GM12878 (cell line): Measurements from ENCODE around the gene TTI1. TPM values are rescaled to one million over a fixed set of nuclear protein-coding genes. Genes with fewer than 3 reads are reported as not detected.

ENCODE experiments used
- ATAC-seq: fragments of 200-7000 bp; cut with Tn5 transposase; 3 replicates; pipeline ENCODE4 v1.9.1; 2020; ENCODE audit warnings: mild to moderate bottlenecking, moderate library complexity
- BruUV-seq: library from RNA; stranded (reverse); fragments of 400-500 nt; replicated peaks from 2 replicates; lab custom pipeline; 2021; lab: Mats Ljungman, UMichigan
- CTCF ChIA-PET: fragments of 300-600 bp; sonication (Branson Sonifier 250); formaldehyde crosslinking; extraction: SDS; loops from one replicate; lab custom pipeline; 2021; ENCODE audit warnings: inconsistent platforms; lab: Yijun Ruan, JAX
- POLR2A ChIA-PET: fragments of 350-600 bp; formaldehyde crosslinking; extraction: SDS; loops from one replicate; lab custom pipeline; 2021; ENCODE audit warnings: inconsistent platforms; lab: Charles Lee
- RAD21 ChIA-PET: fragments of 300-600 bp; sonication (Branson Sonifier 250); formaldehyde crosslinking; loops from one replicate; lab custom pipeline; 2023; ENCODE audit warnings: antibody characterized with exemption; ENCODE audit not compliant: unreplicated experiment; lab: Charles Lee
- SMC1A ChIA-PET: fragments of 300-600 bp; sonication (Branson Sonifier 250); formaldehyde crosslinking; loops from one replicate; lab custom pipeline; 2023; ENCODE audit not compliant: unreplicated experiment, uncharacterized antibody; lab: Charles Lee
- DNase-seq: peaks from one replicate; pipeline ENCODE4 v3.0.0-alpha.2; 2011; ENCODE audit warnings: low read depth, low spot score
- FAIRE-seq: peaks from 3 replicates; lab custom pipeline; 2011; peaks lifted over from hg19 to GRCh38; lab: Jason Lieb, UNC
- H2AFZ ChIP-seq: 2 replicates; pipeline ENCODE4 v1.6.0; 2011; ENCODE audit warnings: low read depth, low read length, control low read depth; ENCODE audit not compliant: control insufficient read depth
- H3K27ac ChIP-seq: 2 replicates; pipeline ENCODE4 v1.5.1; 2011; ENCODE audit warnings: control low read depth; ENCODE audit not compliant: control insufficient read depth, insufficient read depth
- H3K27me3 ChIP-seq, 2 experiments: replicated peaks in 1 of 2; 2 replicates each; pipeline versions ENCODE4 v1.6.0 to v1.6.1; 2011; ENCODE audit warnings: low read length in 1 of 2; ENCODE audit not compliant: control insufficient read depth in 2 of 2, insufficient read depth in 2 of 2
- H3K36me3 ChIP-seq, 2 experiments: 2 replicates each; pipeline ENCODE4 v1.5.1; 2011; ENCODE audit warnings: low read length in 1 of 2; ENCODE audit not compliant: control insufficient read depth in 2 of 2, insufficient read depth in 2 of 2
- H3K4me1 ChIP-seq: 2 replicates; pipeline ENCODE4 v1.6.1; 2011; ENCODE audit warnings: mild to moderate bottlenecking, low read length, moderate library complexity, mixed read lengths; ENCODE audit not compliant: control insufficient read depth, insufficient read depth
- H3K4me2 ChIP-seq: 2 replicates; pipeline ENCODE4 v1.6.0; 2011; ENCODE audit warnings: control low read depth; ENCODE audit not compliant: control insufficient read depth, insufficient read depth
- H3K4me3 ChIP-seq: fragments of 200-600 bp; sonication (generic); 2 replicates; pipeline ENCODE4 v1.5.1; 2016
- H3K79me2 ChIP-seq: 2 replicates; pipeline ENCODE4 v1.6.0; 2011; ENCODE audit warnings: low read length; ENCODE audit not compliant: control insufficient read depth, insufficient read depth
- H3K9ac ChIP-seq: 2 replicates; pipeline ENCODE4 v1.8.0; 2011; ENCODE audit warnings: low read length, control low read depth, mixed read lengths; ENCODE audit not compliant: control insufficient read depth, insufficient read depth
- H3K9me3 ChIP-seq: replicated peaks from 3 replicates; pipeline ENCODE4 v1.5.1; 2011; ENCODE audit warnings: mild to moderate bottlenecking, low read length; ENCODE audit not compliant: control insufficient read depth, insufficient read depth
- H4K20me1 ChIP-seq: 2 replicates; pipeline ENCODE4 v1.6.0; 2011; ENCODE audit not compliant: control insufficient read depth, insufficient read depth
- CHD2 ChIP-seq: IDR thresholded peaks from 2 replicates; pipeline ENCODE4 v1.6.1; 2011; ENCODE audit warnings: low read depth, low read length, improper control_type of control experiment, borderline replicate concordance
- ESRRA ChIP-seq: IDR thresholded peaks from 2 replicates; pipeline ENCODE4 v1.6.1; 2012; ENCODE audit warnings: mild to moderate bottlenecking, low read length, improper control_type of control experiment
- HDAC6 ChIP-seq: fragments of 200-600 bp; sonication (generic); IDR thresholded peaks from one replicate; pipeline ENCODE4 v1.8.0; 2017; ENCODE audit warnings: antibody characterized with exemption; ENCODE audit not compliant: unreplicated experiment
- MTA3 ChIP-seq: IDR thresholded peaks from 2 replicates; pipeline ENCODE4 v1.6.1; 2012; ENCODE audit warnings: low read length, inconsistent platforms, borderline replicate concordance
- MYC ChIP-seq: IDR thresholded peaks from 2 replicates; pipeline ENCODE4 v1.6.1; 2011; ENCODE audit warnings: mild to moderate bottlenecking, low read length, moderate library complexity, inconsistent platforms; ENCODE audit not compliant: insufficient read depth, insufficient replicate concordance, insufficient read length, severe bottlenecking
- NFXL1 ChIP-seq: fragments of 450-650 bp; IDR thresholded peaks from 2 replicates; pipeline ENCODE4 v1.6.1; 2017; ENCODE audit warnings: antibody characterized with exemption, mild to moderate bottlenecking, borderline replicate concordance
- NR2C2 ChIP-seq: IDR thresholded peaks from 2 replicates; pipeline ENCODE4 v1.6.1; 2011; ENCODE audit warnings: borderline replicate concordance, low read depth; ENCODE audit not compliant: control insufficient read depth, insufficient read length
- RCOR1 ChIP-seq: conservative IDR thresholded peaks from 2 replicates; pipeline ENCODE4 v1.6.1; 2012; ENCODE audit warnings: low read depth, low read length, improper control_type of control experiment
- SMAD5 ChIP-seq: IDR thresholded peaks from 2 replicates; pipeline ENCODE4 v1.6.1; 2016; ENCODE audit warnings: antibody characterized with exemption, low read depth
- SUPT20H ChIP-seq: IDR thresholded peaks from 2 replicates; pipeline ENCODE4 v1.6.1; 2011; ENCODE audit warnings: low read depth, mild to moderate bottlenecking, low read length, moderate library complexity, borderline replicate concordance; ENCODE audit not compliant: control insufficient read depth
- TCF7 ChIP-seq: IDR thresholded peaks from 2 replicates; pipeline ENCODE4 v1.6.1; 2014; ENCODE audit warnings: antibody characterized with exemption, borderline replicate concordance
- ZBED1 ChIP-seq: IDR thresholded peaks from 2 replicates; pipeline ENCODE4 v1.6.1; 2016; ENCODE audit warnings: borderline replicate concordance
- WGBS: methylation state at CpG from one replicate; pipeline ENCODE4 v1.1.6; 2016; ENCODE audit warnings: low lambda C conversion rate; ENCODE audit not compliant: insufficient replicate concordance, insufficient coverage; ENCODE audit errors: missing lambda C conversion rate; 5-methylcytosine and 5-hydroxymethylcytosine counted together
- in situ Hi-C: fragments of 300-500 bp; cut with MboI; formaldehyde crosslinking; loops from 9 replicates; pipeline ENCODE4 v1.14.3; 2018; ENCODE audit warnings: mixed read lengths
- intact Hi-C: fragments of 100-400 bp; cut with micrococcal nuclease; formaldehyde crosslinking; loops from one replicate; pipeline ENCODE4 v1.14.2; 2022; ENCODE audit not compliant: unreplicated experiment
- polyA plus RNA-seq, 11 experiments: library from polyadenylated mRNA; depleted of rRNA in 4 of 11; unstranded in 6 of 11; stranded (reverse) in 5 of 11; fragments of >200 nt; fragmentation: Nextera tagmentation in 4 of 11; fragmentation: Illumina TruSeq in 1 of 11; extraction: Ambion mirVana in 4 of 11; extraction: Trizol in 1 of 11; gene quantifications; 1 replicate in 1 of 11; 2 replicates in 10 of 11; pipeline versions ENCODE4 v1.2.1 to v1.2.3, GENCODE V29; 2011 to 2016; ENCODE audit warnings: inconsistent platforms in 2 of 11, missing spikeins in 2 of 11, low read depth in 1 of 11
- total RNA-seq, 4 experiments: library from RNA; depleted of rRNA in 3 of 4; stranded (reverse); fragments of >200 nt in 3 of 4; fragmentation: Illumina TruSeq in 1 of 4; extraction: Trizol in 1 of 4; gene quantifications; 2 replicates each; pipeline versions ENCODE4 v1.2.1 to v1.2.3, GENCODE V29; 2013 to 2021
- TF ChIP-seq, protein P1 (sequence below): fragments of 450-650 bp; IDR thresholded peaks from 2 replicates; pipeline ENCODE4 v1.6.1; 2017; ENCODE audit warnings: mild to moderate bottlenecking, moderate library complexity
- TF ChIP-seq, protein P2 (sequence below), 3 experiments: IDR thresholded peaks in 2 of 3; conservative IDR thresholded peaks in 1 of 3; 2 replicates each; pipeline ENCODE4 v1.5.1; 2011; ENCODE audit warnings: low read depth in 3 of 3, low read length in 3 of 3, mild to moderate bottlenecking in 3 of 3, control low read depth in 2 of 3, moderate library complexity in 2 of 3, inconsistent platforms in 1 of 3, mixed read lengths in 1 of 3; ENCODE audit not compliant: control insufficient read depth in 2 of 3, insufficient read depth in 1 of 3; ENCODE audit errors: extremely low read depth in 1 of 3
- TF ChIP-seq, protein P3 (sequence below): fragments of 450-650 bp; IDR thresholded peaks from 2 replicates; pipeline ENCODE4 v1.6.1; 2016; ENCODE audit warnings: mild to moderate bottlenecking, moderate library complexity, borderline replicate concordance

The TTI1 gene
- total and polyA plus RNA-seq, 10 of the 15 experiments (the other 5 are each of a cell fraction or from before 2014, with no cell fraction given), result 5.3 to 44.6 (median 24.9) TPM

DNA sequence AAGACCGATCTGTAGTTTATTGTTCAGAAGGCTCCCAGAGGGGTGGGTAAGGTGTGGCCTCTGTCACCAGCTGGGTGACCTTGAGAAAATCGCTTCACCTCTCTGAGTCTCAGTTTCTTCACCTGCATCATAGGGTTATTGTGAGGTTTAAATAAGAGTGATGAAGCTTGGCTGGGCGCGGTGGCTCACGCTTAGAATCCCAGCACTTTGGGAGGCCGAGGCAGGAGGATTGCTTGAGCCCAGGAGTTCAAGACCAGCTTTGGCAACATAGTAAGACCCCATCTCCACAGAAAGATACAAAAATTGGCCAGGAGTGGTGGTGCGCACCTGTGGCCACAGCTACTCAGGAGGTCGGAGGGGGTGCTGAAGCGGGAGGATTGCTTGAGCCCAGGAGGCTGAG, 94.3 kb downstream of the TTI1 start:
- no TSS peak for BruUV-seq
- in situ Hi-C loops, result no loop called here
- H3K4me3 ChIP-seq, result no peak overlapping the region
- POLR2A ChIA-PET, result no interaction called here
- ATAC-seq, result no peak
- intact Hi-C loops, result no loop called here
- RAD21 ChIA-PET, result no interaction called here
- TF ChIP-seq RCOR1 (no peak), NR2C2 (no peak), NFXL1 (no peak), TCF7 (no peak), ZBED1 (no peak), SMAD5 (no peak), HDAC6 (no peak), CHD2 (no peak), SUPT20H (no peak), ESRRA (no peak), MYC (no peak), MTA3 (no peak)
- TF ChIP-seq, protein P1, sequence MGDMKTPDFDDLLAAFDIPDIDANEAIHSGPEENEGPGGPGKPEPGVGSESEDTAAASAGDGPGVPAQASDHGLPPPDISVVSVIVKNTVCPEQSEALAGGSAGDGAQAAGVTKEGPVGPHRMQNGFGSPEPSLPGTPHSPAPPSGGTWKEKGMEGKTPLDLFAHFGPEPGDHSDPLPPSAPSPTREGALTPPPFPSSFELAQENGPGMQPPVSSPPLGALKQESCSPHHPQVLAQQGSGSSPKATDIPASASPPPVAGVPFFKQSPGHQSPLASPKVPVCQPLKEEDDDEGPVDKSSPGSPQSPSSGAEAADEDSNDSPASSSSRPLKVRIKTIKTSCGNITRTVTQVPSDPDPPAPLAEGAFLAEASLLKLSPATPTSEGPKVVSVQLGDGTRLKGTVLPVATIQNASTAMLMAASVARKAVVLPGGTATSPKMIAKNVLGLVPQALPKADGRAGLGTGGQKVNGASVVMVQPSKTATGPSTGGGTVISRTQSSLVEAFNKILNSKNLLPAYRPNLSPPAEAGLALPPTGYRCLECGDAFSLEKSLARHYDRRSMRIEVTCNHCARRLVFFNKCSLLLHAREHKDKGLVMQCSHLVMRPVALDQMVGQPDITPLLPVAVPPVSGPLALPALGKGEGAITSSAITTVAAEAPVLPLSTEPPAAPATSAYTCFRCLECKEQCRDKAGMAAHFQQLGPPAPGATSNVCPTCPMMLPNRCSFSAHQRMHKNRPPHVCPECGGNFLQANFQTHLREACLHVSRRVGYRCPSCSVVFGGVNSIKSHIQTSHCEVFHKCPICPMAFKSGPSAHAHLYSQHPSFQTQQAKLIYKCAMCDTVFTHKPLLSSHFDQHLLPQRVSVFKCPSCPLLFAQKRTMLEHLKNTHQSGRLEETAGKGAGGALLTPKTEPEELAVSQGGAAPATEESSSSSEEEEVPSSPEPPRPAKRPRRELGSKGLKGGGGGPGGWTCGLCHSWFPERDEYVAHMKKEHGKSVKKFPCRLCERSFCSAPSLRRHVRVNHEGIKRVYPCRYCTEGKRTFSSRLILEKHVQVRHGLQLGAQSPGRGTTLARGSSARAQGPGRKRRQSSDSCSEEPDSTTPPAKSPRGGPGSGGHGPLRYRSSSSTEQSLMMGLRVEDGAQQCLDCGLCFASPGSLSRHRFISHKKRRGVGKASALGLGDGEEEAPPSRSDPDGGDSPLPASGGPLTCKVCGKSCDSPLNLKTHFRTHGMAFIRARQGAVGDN, result no peak
- TF ChIP-seq, protein P2, sequence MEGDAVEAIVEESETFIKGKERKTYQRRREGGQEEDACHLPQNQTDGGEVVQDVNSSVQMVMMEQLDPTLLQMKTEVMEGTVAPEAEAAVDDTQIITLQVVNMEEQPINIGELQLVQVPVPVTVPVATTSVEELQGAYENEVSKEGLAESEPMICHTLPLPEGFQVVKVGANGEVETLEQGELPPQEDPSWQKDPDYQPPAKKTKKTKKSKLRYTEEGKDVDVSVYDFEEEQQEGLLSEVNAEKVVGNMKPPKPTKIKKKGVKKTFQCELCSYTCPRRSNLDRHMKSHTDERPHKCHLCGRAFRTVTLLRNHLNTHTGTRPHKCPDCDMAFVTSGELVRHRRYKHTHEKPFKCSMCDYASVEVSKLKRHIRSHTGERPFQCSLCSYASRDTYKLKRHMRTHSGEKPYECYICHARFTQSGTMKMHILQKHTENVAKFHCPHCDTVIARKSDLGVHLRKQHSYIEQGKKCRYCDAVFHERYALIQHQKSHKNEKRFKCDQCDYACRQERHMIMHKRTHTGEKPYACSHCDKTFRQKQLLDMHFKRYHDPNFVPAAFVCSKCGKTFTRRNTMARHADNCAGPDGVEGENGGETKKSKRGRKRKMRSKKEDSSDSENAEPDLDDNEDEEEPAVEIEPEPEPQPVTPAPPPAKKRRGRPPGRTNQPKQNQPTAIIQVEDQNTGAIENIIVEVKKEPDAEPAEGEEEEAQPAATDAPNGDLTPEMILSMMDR (IDR thresholded peaks at IDR 0.05 in 2 of 3, conservative IDR thresholded peaks at IDR 0.05 in 1 of 3; ENCODE audit: control insufficient read depth in 2 of 3, extremely low read depth in 1 of 3, insufficient read depth in 1 of 3, low read depth in 3 of 3, low read length in 3 of 3), result no peak
- TF ChIP-seq, protein P3, sequence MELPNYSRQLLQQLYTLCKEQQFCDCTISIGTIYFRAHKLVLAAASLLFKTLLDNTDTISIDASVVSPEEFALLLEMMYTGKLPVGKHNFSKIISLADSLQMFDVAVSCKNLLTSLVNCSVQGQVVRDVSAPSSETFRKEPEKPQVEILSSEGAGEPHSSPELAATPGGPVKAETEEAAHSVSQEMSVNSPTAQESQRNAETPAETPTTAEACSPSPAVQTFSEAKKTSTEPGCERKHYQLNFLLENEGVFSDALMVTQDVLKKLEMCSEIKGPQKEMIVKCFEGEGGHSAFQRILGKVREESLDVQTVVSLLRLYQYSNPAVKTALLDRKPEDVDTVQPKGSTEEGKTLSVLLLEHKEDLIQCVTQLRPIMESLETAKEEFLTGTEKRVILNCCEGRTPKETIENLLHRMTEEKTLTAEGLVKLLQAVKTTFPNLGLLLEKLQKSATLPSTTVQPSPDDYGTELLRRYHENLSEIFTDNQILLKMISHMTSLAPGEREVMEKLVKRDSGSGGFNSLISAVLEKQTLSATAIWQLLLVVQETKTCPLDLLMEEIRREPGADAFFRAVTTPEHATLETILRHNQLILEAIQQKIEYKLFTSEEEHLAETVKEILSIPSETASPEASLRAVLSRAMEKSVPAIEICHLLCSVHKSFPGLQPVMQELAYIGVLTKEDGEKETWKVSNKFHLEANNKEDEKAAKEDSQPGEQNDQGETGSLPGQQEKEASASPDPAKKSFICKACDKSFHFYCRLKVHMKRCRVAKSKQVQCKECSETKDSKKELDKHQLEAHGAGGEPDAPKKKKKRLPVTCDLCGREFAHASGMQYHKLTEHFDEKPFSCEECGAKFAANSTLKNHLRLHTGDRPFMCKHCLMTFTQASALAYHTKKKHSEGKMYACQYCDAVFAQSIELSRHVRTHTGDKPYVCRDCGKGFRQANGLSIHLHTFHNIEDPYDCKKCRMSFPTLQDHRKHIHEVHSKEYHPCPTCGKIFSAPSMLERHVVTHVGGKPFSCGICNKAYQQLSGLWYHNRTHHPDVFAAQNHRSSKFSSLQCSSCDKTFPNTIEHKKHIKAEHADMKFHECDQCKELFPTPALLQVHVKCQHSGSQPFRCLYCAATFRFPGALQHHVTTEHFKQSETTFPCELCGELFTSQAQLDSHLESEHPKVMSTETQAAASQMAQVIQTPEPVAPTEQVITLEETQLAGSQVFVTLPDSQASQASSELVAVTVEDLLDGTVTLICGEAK, result no peak
- no peak overlapping the region for H2AFZ ChIP-seq
- no peak for FAIRE-seq
- H3K27me3 ChIP-seq, result no peaks in the 10 kb centered on the region
- H4K20me1 ChIP-seq, result no peaks in the 10 kb centered on the region
- H3K27ac ChIP-seq, result no peak overlapping the region
- no peaks in the 10 kb centered on the region for H3K79me2 ChIP-seq
- CTCF ChIA-PET, result no interaction called here
- H3K9me3 ChIP-seq, result no peaks in the 10 kb centered on the region
- H3K4me2 ChIP-seq, result no peak overlapping the region
- WGBS, result 79% methylated on average over 9 of the region's 9 CpGs
- no peaks in the 10 kb centered on the region for H3K4me1 ChIP-seq
- no peak overlapping the region for H3K9ac ChIP-seq
- SMC1A ChIA-PET, result no interaction called here
- no peaks in the 10 kb centered on the region for H3K36me3 ChIP-seq
- no peak for DNase-seq
